PC-3 (cell line): ENCODE data around the gene EXOC1. TPM values are rescaled to one million over a fixed set of nuclear protein-coding genes. Genes with fewer than 3 reads are reported as not detected.
"Not testable (repeated sequence)": the region's sequence is repeated elsewhere in the genome, so short reads cannot be mapped to it uniquely, and the experiment has no call there.

Source experiments
- ATAC-seq: fragments of 200-7000 bp; cut with Tn5 transposase; 2 replicates; pipeline ENCODE4 v1.9.1; 2020; ENCODE audit warnings: mild to moderate bottlenecking, moderate library complexity
- BruUV-seq: library from RNA; stranded (reverse); fragments of 400-500 nt; replicated peaks from 2 replicates; lab custom pipeline; 2021; lab: Mats Ljungman, UMichigan
- CTCF ChIA-PET: fragments of 300-600 bp; sonication (Branson Sonifier 250); formaldehyde crosslinking; loops from one replicate; lab custom pipeline; 2022; ENCODE audit warnings: antibody characterized with exemption; lab: Charles Lee
- POLR2A ChIA-PET: fragments of 300-600 bp; sonication (Branson Sonifier 250); formaldehyde crosslinking; loops from one replicate; lab custom pipeline; 2022; ENCODE audit warnings: antibody characterized with exemption; ENCODE audit not compliant: unreplicated experiment; lab: Charles Lee
- DNase-seq: peaks from one replicate; pipeline ENCODE4 v3.0.0-alpha.2; 2015
- H2AFZ ChIP-seq: fragments of 300-600 bp; sonication (generic); 2 replicates; pipeline ENCODE4 v1.6.0; 2016; ENCODE audit warnings: antibody characterized with exemption, low read length
- H3F3A ChIP-seq: fragments of 300-600 bp; sonication (generic); one replicate; pipeline ENCODE4 v1.6.0; 2017; ENCODE audit warnings: antibody characterized with exemption, low read length, control low read depth, mild to moderate bottlenecking; ENCODE audit not compliant: unreplicated experiment
- H3K27ac ChIP-seq: fragments of 300-600 bp; sonication (generic); 2 replicates; pipeline ENCODE4 v1.5.1; 2016; ENCODE audit warnings: mild to moderate bottlenecking, low read length
- H3K27me3 ChIP-seq: fragments of 300-600 bp; sonication (generic); 2 replicates; pipeline ENCODE4 v1.6.1; 2016; ENCODE audit warnings: low read length, mixed read lengths
- H3K36me3 ChIP-seq: fragments of 300-600 bp; sonication (generic); 2 replicates; pipeline ENCODE4 v1.6.1; 2016; ENCODE audit warnings: low read depth, mixed run types, low read length, mixed read lengths
- H3K4me1 ChIP-seq: fragments of 300-600 bp; sonication (generic); 2 replicates; pipeline ENCODE4 v1.5.1; 2016; ENCODE audit warnings: low read length; ENCODE audit not compliant: insufficient read depth
- H3K4me2 ChIP-seq: fragments of 300-600 bp; sonication (generic); 2 replicates; pipeline ENCODE4 v1.6.0; 2016; ENCODE audit warnings: low read length
- H3K4me3 ChIP-seq: fragments of 300-600 bp; sonication (generic); 2 replicates; pipeline ENCODE4 v1.5.1; 2016; ENCODE audit warnings: mild to moderate bottlenecking, low read length, mixed read lengths
- H3K79me2 ChIP-seq: fragments of 300-600 bp; sonication (generic); 2 replicates; pipeline ENCODE4 v1.6.1; 2017; ENCODE audit warnings: low read length, mixed read lengths
- H3K9ac ChIP-seq: fragments of 300-600 bp; sonication (generic); 2 replicates; pipeline ENCODE4 v1.6.0; 2016; ENCODE audit warnings: mild to moderate bottlenecking, low read length
- H3K9me2 ChIP-seq: fragments of 300-600 bp; sonication (generic); replicated peaks from 2 replicates; pipeline ENCODE4 v1.6.1; 2016; ENCODE audit warnings: mixed run types, low read length, mixed read lengths
- H3K9me3 ChIP-seq: fragments of 300-600 bp; sonication (generic); 2 replicates; pipeline ENCODE4 v1.6.1; 2016; ENCODE audit warnings: low read length, mixed read lengths
- H4K20me1 ChIP-seq: fragments of 300-600 bp; sonication (generic); 2 replicates; pipeline ENCODE4 v1.6.1; 2016; ENCODE audit warnings: low read length, mixed read lengths
- EZH2 ChIP-seq: fragments of 300-600 bp; sonication (generic); IDR thresholded peaks from one replicate; pipeline ENCODE4 v1.6.1; 2017; ENCODE audit warnings: antibody characterized with exemption, mild to moderate bottlenecking, low read length; ENCODE audit not compliant: unreplicated experiment
- EZH2phosphoT487 ChIP-seq: fragments of 300-600 bp; sonication (generic); IDR thresholded peaks from 2 replicates; pipeline ENCODE4 v1.6.1; 2018; ENCODE audit warnings: mild to moderate bottlenecking, antibody characterized with exemption, low read length, borderline replicate concordance
- intact Hi-C: fragments of 100-400 bp; cut with micrococcal nuclease; formaldehyde crosslinking; loops from 2 replicates; pipeline ENCODE4 v1.9.0; 2023
- total RNA-seq: library from RNA; depleted of rRNA; stranded (reverse); fragments of >200 nt; gene quantifications from 2 replicates; pipeline ENCODE4 v1.2.3, GENCODE V29; 2014
- TF ChIP-seq, protein P1 (sequence below): fragments of 300-600 bp; sonication (generic); conservative IDR thresholded peaks from 2 replicates; pipeline ENCODE4 v1.5.1; 2017; ENCODE audit warnings: antibody characterized with exemption, low read depth, mild to moderate bottlenecking, low read length

EXOC1 gene
- total RNA-seq, 1 experiment from 2014 or later, result 37.4 TPM

GRCh38 chr4:55932511-55932910, 79.1 kb downstream of the EXOC1 start:
- DNase-seq (no peak), ATAC-seq (no peak)
- Histone ChIP-seq H3K27me3 (no peaks in the 10 kb centered on the region), H3F3A (no peaks in the 10 kb centered on the region), H3K4me3 (no peak overlapping the region), H3K79me2 (no peaks in the 10 kb centered on the region), H3K9me3 (no peaks in the 10 kb centered on the region), H4K20me1 (no peaks in the 10 kb centered on the region), H3K9me2 (no peaks in the 10 kb centered on the region), H3K27ac (no peak overlapping the region), H3K4me2 (no peak overlapping the region), H3K36me3 (no peaks in the 10 kb centered on the region), H3K4me1 (no peaks in the 10 kb centered on the region), H2AFZ (no peak overlapping the region), H3K9ac (no peak overlapping the region)
- intact Hi-C loops, result no loop called here
- ChIA-PET CTCF (no interaction called here), POLR2A (no interaction called here)
- BruUV-seq, result no TSS peak
- TF ChIP-seq EZH2 (no peak), EZH2phosphoT487 (no peak)
- TF ChIP-seq, protein P1, sequence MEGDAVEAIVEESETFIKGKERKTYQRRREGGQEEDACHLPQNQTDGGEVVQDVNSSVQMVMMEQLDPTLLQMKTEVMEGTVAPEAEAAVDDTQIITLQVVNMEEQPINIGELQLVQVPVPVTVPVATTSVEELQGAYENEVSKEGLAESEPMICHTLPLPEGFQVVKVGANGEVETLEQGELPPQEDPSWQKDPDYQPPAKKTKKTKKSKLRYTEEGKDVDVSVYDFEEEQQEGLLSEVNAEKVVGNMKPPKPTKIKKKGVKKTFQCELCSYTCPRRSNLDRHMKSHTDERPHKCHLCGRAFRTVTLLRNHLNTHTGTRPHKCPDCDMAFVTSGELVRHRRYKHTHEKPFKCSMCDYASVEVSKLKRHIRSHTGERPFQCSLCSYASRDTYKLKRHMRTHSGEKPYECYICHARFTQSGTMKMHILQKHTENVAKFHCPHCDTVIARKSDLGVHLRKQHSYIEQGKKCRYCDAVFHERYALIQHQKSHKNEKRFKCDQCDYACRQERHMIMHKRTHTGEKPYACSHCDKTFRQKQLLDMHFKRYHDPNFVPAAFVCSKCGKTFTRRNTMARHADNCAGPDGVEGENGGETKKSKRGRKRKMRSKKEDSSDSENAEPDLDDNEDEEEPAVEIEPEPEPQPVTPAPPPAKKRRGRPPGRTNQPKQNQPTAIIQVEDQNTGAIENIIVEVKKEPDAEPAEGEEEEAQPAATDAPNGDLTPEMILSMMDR, result no peak

- Histone ChIP-seq H3F3A (no peaks in the 10 kb centered on the region), H3K4me2 (no peak overlapping the region), H3K9me2 (no peaks in the 10 kb centered on the region), H3K9ac (no peak overlapping the region), H3K27ac (no peak overlapping the region), H3K4me1 (no peaks in the 10 kb centered on the region), H3K79me2 (no peaks in the 10 kb centered on the region), H3K36me3 (no peaks in the 10 kb centered on the region), H2AFZ (no peak overlapping the region), H3K4me3 (no peak overlapping the region), H4K20me1 (no peaks in the 10 kb centered on the region), H3K27me3 (no peaks in the 10 kb centered on the region), H3K9me3 (no peaks in the 10 kb centered on the region)
- no TSS peak for BruUV-seq
- ATAC-seq (no peak), DNase-seq (no peak)
- CTCF ChIA-PET, result no interaction called here
- intact Hi-C loops, result no loop called here
- TF ChIP-seq, protein P1, result no peak
- TF ChIP-seq EZH2, result no peak
- no peak for TF ChIP-seq EZH2phosphoT487
- POLR2A ChIA-PET, result interaction anchor here (0.6 kb wide), 1 partner anchor 16 kb away, joined by 14 read pairs; no protein-coding TSS in a partner anchor
These were observed 80.2 kb downstream of the EXOC1 start for GRCh38 chr4:55933611-55934010.

- H3K27me3 ChIP-seq, H3K4me3 ChIP-seq, H3K27ac ChIP-seq, H3F3A ChIP-seq, H3K9me2 ChIP-seq, H4K20me1 ChIP-seq, CTCF ChIA-PET, H3K36me3 ChIP-seq, H2AFZ ChIP-seq, H3K9me3 ChIP-seq, DNase-seq, H3K4me1 ChIP-seq, H3K79me2 ChIP-seq, POLR2A ChIA-PET, BruUV-seq, ATAC-seq, H3K9ac ChIP-seq, H3K4me2 ChIP-seq, intact Hi-C loops: not testable (repeated sequence)
These were observed 82.5 kb downstream of the EXOC1 start for GRCh38 chr4:55935907-55936306.
